Kidney epithelial cell (primary cell): ENCODE measurements around the gene USP31. TPM values are rescaled to one million over a fixed set of nuclear protein-coding genes. Genes with fewer than 3 reads are reported as not detected.

Source experiments
- DNase-seq: peaks from one replicate; pipeline ENCODE4 v3.0.0-alpha.2; 2010; ENCODE audit warnings: low read depth
- H3K27me3 ChIP-seq: 2 replicates; pipeline ENCODE4 v1.6.0; 2011; ENCODE audit warnings: low read length; ENCODE audit not compliant: control insufficient read depth, insufficient read depth
- H3K36me3 ChIP-seq: 2 replicates; pipeline ENCODE4 v1.5.1; 2011; ENCODE audit warnings: low read length; ENCODE audit not compliant: control insufficient read depth, insufficient read depth
- H3K4me3 ChIP-seq: 2 replicates; pipeline ENCODE4 v1.5.1; 2011; ENCODE audit warnings: low read depth, mild to moderate bottlenecking, control low read depth, low read length
- CTCF ChIP-seq: IDR thresholded peaks from 2 replicates; pipeline ENCODE4 v1.5.1; 2011; ENCODE audit warnings: mild to moderate bottlenecking, moderate library complexity, low read length, control low read depth, inconsistent platforms; ENCODE audit not compliant: insufficient read depth, poor library complexity, severe bottlenecking
- total RNA-seq: library from RNA; depleted of rRNA; stranded (reverse); fragments of >200 nt; gene quantifications from 2 replicates; pipeline ENCODE4 v1.2.3, GENCODE V29; 2015

Gene USP31
- total RNA-seq, 1 donor from 2014 or later: 16.1 TPM

GRCh38 chr16:23121024-23121423 is 28.2 kb downstream of the USP31 start:
- no peak overlapping the region for H3K4me3 ChIP-seq
- no peak for TF ChIP-seq CTCF
- DNase-seq: no peak
- no peaks in the 10 kb centered on the region for H3K36me3 ChIP-seq
- no peaks in the 10 kb centered on the region for H3K27me3 ChIP-seq

DNA sequence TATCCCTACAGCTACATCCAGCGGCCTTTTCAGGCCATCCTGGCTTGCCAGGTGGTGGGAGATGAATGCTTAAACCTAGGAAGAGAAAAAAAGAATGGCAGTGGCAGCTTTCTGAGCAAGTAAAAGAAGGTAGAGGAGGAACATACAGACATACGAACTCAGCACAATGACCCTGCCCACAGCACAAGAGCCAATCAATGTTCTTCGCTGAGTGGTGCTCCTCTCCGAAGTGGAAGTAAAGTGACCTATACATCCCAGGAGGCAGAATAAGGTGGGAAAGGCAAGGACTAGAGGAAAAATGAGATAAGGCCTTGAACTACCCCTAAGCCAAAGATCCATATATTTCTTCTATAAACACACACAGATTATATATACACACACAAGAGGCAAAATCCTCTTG is 28.7 kb downstream of the USP31 start:
- Histone ChIP-seq H3K4me3 (no peak overlapping the region), H3K36me3 (no peaks in the 10 kb centered on the region), H3K27me3 (no peaks in the 10 kb centered on the region)
- no peak for DNase-seq
- TF ChIP-seq CTCF: no peak

DNA sequence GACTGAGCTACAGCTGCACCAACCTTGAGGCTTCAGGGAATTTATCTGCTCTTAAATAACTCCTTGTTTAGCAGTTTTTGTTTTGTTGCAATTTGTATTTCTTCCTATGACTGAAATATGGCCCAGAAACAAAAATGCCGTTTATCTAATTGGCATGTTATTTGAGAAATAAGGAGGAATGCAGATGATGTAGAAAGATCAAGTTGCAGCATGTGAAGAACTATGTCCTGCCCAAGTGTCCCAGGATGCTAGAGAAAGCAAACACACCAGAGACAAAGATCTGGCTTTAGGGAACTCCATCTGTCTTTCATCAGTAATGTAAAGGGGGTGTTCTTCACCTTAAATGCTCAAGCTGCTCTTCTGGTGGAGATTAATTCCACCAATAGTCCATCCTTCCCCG is 29.7 kb downstream of the USP31 start:
- Histone ChIP-seq H3K4me3 (no peak overlapping the region), H3K36me3 (no peaks in the 10 kb centered on the region), H3K27me3 (no peaks in the 10 kb centered on the region)
- TF ChIP-seq CTCF: no peak
- no peak for DNase-seq

DNA sequence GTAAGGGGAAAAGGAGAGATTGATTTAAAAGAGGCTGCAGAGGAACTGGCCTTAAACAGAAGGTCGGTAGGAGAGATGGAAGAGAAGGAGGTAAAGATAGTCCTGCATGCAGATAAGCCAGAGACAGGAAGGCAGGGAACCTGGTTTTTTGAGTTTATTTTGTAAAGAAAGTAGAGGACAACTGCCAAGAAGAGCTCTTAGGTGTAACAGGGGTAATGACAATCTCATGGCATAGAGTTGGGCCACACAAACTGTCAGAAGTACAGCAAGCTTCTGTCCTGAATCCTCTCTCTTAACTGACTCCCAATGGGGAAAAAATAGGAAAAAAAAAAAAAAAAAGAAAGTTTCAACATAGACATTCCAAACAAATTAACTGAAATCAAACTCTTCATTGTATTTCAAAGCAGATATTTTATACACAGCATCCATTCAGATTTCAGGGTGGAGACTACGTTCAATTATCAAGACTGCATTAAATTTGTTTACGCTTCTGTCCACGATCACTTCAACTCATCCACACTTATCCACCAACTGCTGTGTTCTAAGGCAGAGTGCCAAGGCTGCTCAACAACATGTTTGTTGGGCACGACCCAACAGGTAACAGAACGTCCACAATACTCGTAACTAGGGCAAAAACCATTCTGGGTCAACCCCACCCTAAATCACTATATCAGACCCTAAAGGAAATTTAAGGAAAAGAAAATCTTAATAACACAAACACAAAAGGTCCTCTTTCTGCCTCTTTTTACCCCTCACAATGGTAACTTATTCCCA is 34.9 kb downstream of the USP31 start:
- H3K36me3 ChIP-seq: no peaks in the 10 kb centered on the region
- DNase-seq: no peak
- no peaks in the 10 kb centered on the region for H3K27me3 ChIP-seq
- H3K4me3 ChIP-seq: no peak overlapping the region
- TF ChIP-seq CTCF: no peak

DNA sequence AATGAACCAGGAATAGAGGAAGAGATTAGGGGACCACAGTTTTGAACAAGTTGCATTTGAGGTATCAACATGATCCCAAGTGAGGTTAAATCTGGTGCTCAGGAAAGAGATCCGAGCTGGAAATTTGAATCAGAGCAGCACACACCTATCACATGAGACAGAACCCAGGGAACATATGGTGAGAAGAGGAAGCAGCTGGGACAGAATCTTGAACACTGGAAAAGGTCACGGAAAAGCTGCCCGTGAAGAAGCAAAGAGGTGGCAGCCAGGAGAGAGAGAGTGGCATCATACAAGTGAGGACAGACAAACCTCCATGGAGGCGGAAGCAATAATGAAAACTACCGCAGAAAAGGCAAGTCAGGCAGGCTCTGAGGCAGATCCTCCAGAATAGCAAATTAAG is 36.1 kb downstream of the USP31 start:
- no peak overlapping the region for H3K4me3 ChIP-seq
- no peaks in the 10 kb centered on the region for H3K27me3 ChIP-seq
- no peaks in the 10 kb centered on the region for H3K36me3 ChIP-seq
- no peak for TF ChIP-seq CTCF
- DNase-seq: no peak
